CD4-positive, CD25-positive, alpha-beta regulatory T cell (primary cell): ENCODE results near the gene MEGF11. TPM values are rescaled to one million over a fixed set of nuclear protein-coding genes. Genes with fewer than 3 reads are reported as not detected.

ENCODE experiments used
- ATAC-seq, 2 donors: fragments of 150-1000 bp; cut with Tn5 transposase; one replicate each; pipeline ENCODE4 v1.10.0; 2021; ENCODE audit warnings: low read depth in 2 of 2, moderate number of reproducible peaks in 2 of 2, moderate library complexity in 1 of 2
- DNase-seq, 3 donors: peaks; one replicate each; pipeline versions ENCODE4 v3.0.0 to v3.0.0-alpha.2; 2012 to 2022; ENCODE audit warnings: mixed read lengths in 1 of 3
- H3K27ac ChIP-seq: one replicate; pipeline ENCODE4 v1.7.0; 2013; ENCODE audit warnings: mild to moderate bottlenecking, low read length; ENCODE audit not compliant: insufficient read depth, poor library complexity, severe bottlenecking
- H3K27me3 ChIP-seq: one replicate; pipeline ENCODE4 v1.7.0; 2013; ENCODE audit warnings: low read length; ENCODE audit not compliant: control insufficient read depth, insufficient read depth
- H3K36me3 ChIP-seq: one replicate; pipeline ENCODE4 v1.7.0; 2013; ENCODE audit warnings: mild to moderate bottlenecking, low read length, moderate library complexity; ENCODE audit not compliant: control insufficient read depth, insufficient read depth
- H3K4me1 ChIP-seq: 2 replicates; pipeline ENCODE4 v1.7.0; 2013; ENCODE audit warnings: mild to moderate bottlenecking, low read length; ENCODE audit not compliant: insufficient read depth, control insufficient read depth, poor library complexity, severe bottlenecking
- H3K4me3 ChIP-seq: one replicate; pipeline ENCODE4 v1.7.0; 2013; ENCODE audit warnings: low read depth, mild to moderate bottlenecking, low read length, moderate library complexity
- H3K9me3 ChIP-seq, 2 experiments: 1 replicate in 1 of 2; 2 replicates in 1 of 2; pipeline ENCODE4 v1.7.0; 2013; ENCODE audit warnings: low read length in 2 of 2, mild to moderate bottlenecking in 1 of 2, moderate library complexity in 1 of 2; ENCODE audit not compliant: control insufficient read depth in 2 of 2
- H3K27ac Mint-ChIP-seq, 3 donors: one replicate each; pipeline ENCODE4 v1.8.0; 2020 to 2022; ENCODE audit warnings: mild to moderate bottlenecking in 3 of 3, mixed read lengths in 3 of 3, moderate library complexity in 2 of 3
- H3K27me3 Mint-ChIP-seq: one replicate; pipeline ENCODE4 v1.8.0; 2022; ENCODE audit warnings: mild to moderate bottlenecking, mixed read lengths
- H3K36me3 Mint-ChIP-seq: one replicate; pipeline ENCODE4 v1.8.0; 2020; ENCODE audit warnings: mixed read lengths
- H3K4me1 Mint-ChIP-seq, 4 donors: one replicate each; pipeline ENCODE4 v1.8.0; 2020 to 2022; ENCODE audit warnings: mixed read lengths in 4 of 4, mild to moderate bottlenecking in 1 of 4
- H3K4me3 Mint-ChIP-seq, 4 donors: one replicate each; pipeline ENCODE4 v1.8.0; 2020 to 2022; ENCODE audit warnings: mild to moderate bottlenecking in 4 of 4, mixed read lengths in 4 of 4, moderate library complexity in 3 of 4
- H3K9me3 Mint-ChIP-seq, 7 donors: one replicate each; pipeline ENCODE4 v1.8.0; 2020 to 2022; ENCODE audit warnings: mixed read lengths in 7 of 7, mild to moderate bottlenecking in 3 of 7, moderate library complexity in 2 of 7
- polyA plus RNA-seq, 4 donors: library from polyadenylated mRNA; unstranded; fragments of 300-500 nt; fragmentation: Illumina TruSeq; gene quantifications; one replicate each; pipeline ENCODE4 v1.2.3, GENCODE V29; 2021
- total RNA-seq: library from RNA; stranded (reverse); gene quantifications from one replicate; pipeline ENCODE4 v1.2.3, GENCODE V29; 2022

Gene MEGF11
- total and polyA plus RNA-seq, 5 donors from 2014 or later: 0.02 to 0.29 (median 0.21) TPM; not detected in 2

- Histone ChIP-seq H3K4me1 (no peaks in the 10 kb centered on the region), H3K9me3 (no peaks in the 10 kb centered on the region), H3K27ac (no peak overlapping the region), H3K36me3 (no peaks in the 10 kb centered on the region), H3K4me3 (no peak overlapping the region), H3K27me3 (peaks cover 7% of the 10 kb centered on the region)
- no peaks in the 10 kb centered on the region for H3K4me1 Mint-ChIP-seq
- no peak overlapping the region for H3K27ac Mint-ChIP-seq
- peaks cover 0 to 2% (median 0%) of the 10 kb centered on the region in 7 donors for H3K9me3 Mint-ChIP-seq
- no peaks in the 10 kb centered on the region for H3K36me3 Mint-ChIP-seq
- ATAC-seq (no peak), DNase-seq (no peak)
- H3K27me3 Mint-ChIP-seq: peaks cover 20% of the 10 kb centered on the region
- no peak overlapping the region for H3K4me3 Mint-ChIP-seq
These were observed 174.6 kb downstream of the MEGF11 start for GRCh38 chr15:66078929-66079275.

GRCh38 chr15:66078196-66078928 lies 175.2 kb downstream of the MEGF11 start:
- no peaks in the 10 kb centered on the region for H3K36me3 ChIP-seq
- Mint-ChIP-seq H3K9me3 (peaks cover 0 to 2% (median 0%) of the 10 kb centered on the region in 7 donors), H3K27me3 (peaks cover 25% of the 10 kb centered on the region), H3K4me3 (no peak overlapping the region), H3K36me3 (no peaks in the 10 kb centered on the region), H3K4me1 (no peaks in the 10 kb centered on the region), H3K27ac (no peak overlapping the region)
- no peak overlapping the region for H3K4me3 ChIP-seq
- H3K27ac ChIP-seq: no peak overlapping the region
- no peaks in the 10 kb centered on the region for H3K4me1 ChIP-seq
- no peaks in the 10 kb centered on the region for H3K9me3 ChIP-seq
- ATAC-seq: no peak
- H3K27me3 ChIP-seq: peaks cover 5% of the 10 kb centered on the region
- DNase-seq: no peak

- no peaks in the 10 kb centered on the region for H3K36me3 ChIP-seq
- H3K27me3 ChIP-seq: peaks cover 5% of the 10 kb centered on the region
- H3K27me3 Mint-ChIP-seq: peaks cover 21% of the 10 kb centered on the region
- H3K4me1 ChIP-seq: no peaks in the 10 kb centered on the region
- no peak overlapping the region for H3K4me3 Mint-ChIP-seq
- no peak overlapping the region for H3K27ac Mint-ChIP-seq
- H3K4me3 ChIP-seq: no peak overlapping the region
- no peak overlapping the region for H3K27ac ChIP-seq
- H3K9me3 ChIP-seq: no peaks in the 10 kb centered on the region
- H3K36me3 Mint-ChIP-seq: no peaks in the 10 kb centered on the region
- H3K9me3 Mint-ChIP-seq: peaks cover 0 to 2% (median 0%) of the 10 kb centered on the region in 7 donors
- no peaks in the 10 kb centered on the region for H3K4me1 Mint-ChIP-seq
- ATAC-seq (no peak), DNase-seq (no peak)
These were observed 176.3 kb downstream of the MEGF11 start for GRCh38 chr15:66077320-66077663.

- no peak overlapping the region for H3K4me3 ChIP-seq
- H3K4me1 ChIP-seq: no peaks in the 10 kb centered on the region
- Mint-ChIP-seq H3K4me1 (no peaks in the 10 kb centered on the region), H3K27ac (no peak overlapping the region), H3K9me3 (peaks cover 0 to 2% (median 0%) of the 10 kb centered on the region in 7 donors), H3K27me3 (peaks cover 21% of the 10 kb centered on the region), H3K36me3 (no peaks in the 10 kb centered on the region), H3K4me3 (no peak overlapping the region)
- H3K9me3 ChIP-seq: no peaks in the 10 kb centered on the region
- DNase-seq (no peak), ATAC-seq (no peak)
- H3K27ac ChIP-seq: no peak overlapping the region
- no peaks in the 10 kb centered on the region for H3K36me3 ChIP-seq
- peaks cover 5% of the 10 kb centered on the region for H3K27me3 ChIP-seq
These were observed 176.8 kb downstream of the MEGF11 start for GRCh38 chr15:66076591-66077319.

GRCh38 chr15:66075947-66076346 lies 177.6 kb downstream of the MEGF11 start:
- H3K27ac ChIP-seq: no peak overlapping the region
- no peak for DNase-seq
- peaks cover 5% of the 10 kb centered on the region for H3K27me3 ChIP-seq
- Mint-ChIP-seq H3K36me3 (no peaks in the 10 kb centered on the region), H3K27ac (no peak overlapping the region), H3K4me1 (no peaks in the 10 kb centered on the region), H3K4me3 (no peak overlapping the region), H3K27me3 (peaks cover 21% of the 10 kb centered on the region), H3K9me3 (peaks cover 0 to 2% (median 0%) of the 10 kb centered on the region in 7 donors)
- H3K36me3 ChIP-seq: no peaks in the 10 kb centered on the region
- no peak for ATAC-seq
- H3K4me1 ChIP-seq: no peaks in the 10 kb centered on the region
- H3K4me3 ChIP-seq: no peak overlapping the region
- no peaks in the 10 kb centered on the region for H3K9me3 ChIP-seq

GRCh38 chr15:66072616-66073361 lies 180.8 kb downstream of the MEGF11 start:
- H3K27ac Mint-ChIP-seq: no peak overlapping the region

GRCh38 chr15:66071921-66072295 lies 181.6 kb downstream of the MEGF11 start:
- H3K4me1 ChIP-seq: no peaks in the 10 kb centered on the region
- Mint-ChIP-seq H3K4me3 (no peak overlapping the region), H3K36me3 (no peaks in the 10 kb centered on the region), H3K27ac (no peak overlapping the region), H3K4me1 (no peaks in the 10 kb centered on the region), H3K27me3 (peaks cover 27% of the 10 kb centered on the region), H3K9me3 (no peaks in the 10 kb centered on the region)
- no peaks in the 10 kb centered on the region for H3K36me3 ChIP-seq
- ATAC-seq (no peak), DNase-seq (no peak)
- no peak overlapping the region for H3K4me3 ChIP-seq
- H3K9me3 ChIP-seq: no peaks in the 10 kb centered on the region
- no peak overlapping the region for H3K27ac ChIP-seq
- peaks cover 5% of the 10 kb centered on the region for H3K27me3 ChIP-seq

More at GRCh38 chr15:66072616-66073361, 180.8 kb downstream of the MEGF11 start:
- Histone ChIP-seq H3K27me3 (peaks cover 5% of the 10 kb centered on the region), H3K4me3 (no peak overlapping the region), H3K27ac (no peak overlapping the region), H3K9me3 (no peaks in the 10 kb centered on the region), H3K4me1 (no peaks in the 10 kb centered on the region), H3K36me3 (no peaks in the 10 kb centered on the region)
- no peak for ATAC-seq
- Mint-ChIP-seq H3K36me3 (no peaks in the 10 kb centered on the region), H3K4me3 (no peak overlapping the region), H3K4me1 (no peaks in the 10 kb centered on the region), H3K27me3 (peaks cover 29% of the 10 kb centered on the region), H3K9me3 (peaks cover 0 to 2% (median 0%) of the 10 kb centered on the region in 7 donors)
- DNase-seq: no peak
